Measurements from ENCODE around the gene TTC16.
A peak's percentile ranks its signal among the peaks of the same experiment; 100 is the strongest.

The TTC16 gene

DNA sequence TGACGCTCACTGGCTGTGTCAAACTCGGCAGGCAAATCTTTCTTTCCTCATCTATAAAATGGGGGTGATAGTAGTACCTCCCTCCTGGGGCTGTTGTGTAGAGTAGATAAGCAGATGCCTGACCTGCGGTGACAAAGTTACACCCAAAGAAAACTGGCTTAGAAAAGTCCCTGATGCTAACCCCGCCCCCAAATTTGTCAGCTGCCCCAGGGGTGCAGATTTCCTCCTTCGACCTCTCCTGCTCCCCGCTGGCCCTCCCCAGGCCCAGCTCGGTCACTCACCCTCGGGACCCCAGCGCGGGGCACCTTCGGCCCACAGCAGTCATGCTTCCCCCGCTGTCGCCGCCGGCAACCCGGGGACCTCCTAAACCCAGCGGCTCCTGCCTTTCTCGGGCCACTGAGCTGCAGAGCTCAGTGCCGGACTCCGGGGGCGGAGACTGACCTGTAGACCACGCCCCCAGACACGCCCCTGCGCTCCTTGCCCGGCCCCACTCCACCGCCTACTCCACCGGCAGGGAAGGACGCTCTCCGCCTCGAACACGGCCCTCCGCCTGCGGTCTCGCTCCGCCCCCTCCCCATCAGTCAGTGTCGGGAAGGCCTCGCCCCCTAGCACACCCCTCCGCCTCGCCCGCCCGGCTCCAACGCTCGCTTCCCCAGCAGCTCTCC lies 55.2 kb downstream of the TTC16 start:
- peak overlapping the region; percentile 58 for H3K4me3 ChIP-seq (ENCODE audit: low read depth, low read length)
- DNase-seq (ENCODE audit: low read depth): peak; percentile 99
- TF ChIP-seq, protein P1, sequence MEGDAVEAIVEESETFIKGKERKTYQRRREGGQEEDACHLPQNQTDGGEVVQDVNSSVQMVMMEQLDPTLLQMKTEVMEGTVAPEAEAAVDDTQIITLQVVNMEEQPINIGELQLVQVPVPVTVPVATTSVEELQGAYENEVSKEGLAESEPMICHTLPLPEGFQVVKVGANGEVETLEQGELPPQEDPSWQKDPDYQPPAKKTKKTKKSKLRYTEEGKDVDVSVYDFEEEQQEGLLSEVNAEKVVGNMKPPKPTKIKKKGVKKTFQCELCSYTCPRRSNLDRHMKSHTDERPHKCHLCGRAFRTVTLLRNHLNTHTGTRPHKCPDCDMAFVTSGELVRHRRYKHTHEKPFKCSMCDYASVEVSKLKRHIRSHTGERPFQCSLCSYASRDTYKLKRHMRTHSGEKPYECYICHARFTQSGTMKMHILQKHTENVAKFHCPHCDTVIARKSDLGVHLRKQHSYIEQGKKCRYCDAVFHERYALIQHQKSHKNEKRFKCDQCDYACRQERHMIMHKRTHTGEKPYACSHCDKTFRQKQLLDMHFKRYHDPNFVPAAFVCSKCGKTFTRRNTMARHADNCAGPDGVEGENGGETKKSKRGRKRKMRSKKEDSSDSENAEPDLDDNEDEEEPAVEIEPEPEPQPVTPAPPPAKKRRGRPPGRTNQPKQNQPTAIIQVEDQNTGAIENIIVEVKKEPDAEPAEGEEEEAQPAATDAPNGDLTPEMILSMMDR (conservative IDR thresholded peaks at IDR 0.05; ENCODE audit: low read depth, low read length): no peak

DNA sequence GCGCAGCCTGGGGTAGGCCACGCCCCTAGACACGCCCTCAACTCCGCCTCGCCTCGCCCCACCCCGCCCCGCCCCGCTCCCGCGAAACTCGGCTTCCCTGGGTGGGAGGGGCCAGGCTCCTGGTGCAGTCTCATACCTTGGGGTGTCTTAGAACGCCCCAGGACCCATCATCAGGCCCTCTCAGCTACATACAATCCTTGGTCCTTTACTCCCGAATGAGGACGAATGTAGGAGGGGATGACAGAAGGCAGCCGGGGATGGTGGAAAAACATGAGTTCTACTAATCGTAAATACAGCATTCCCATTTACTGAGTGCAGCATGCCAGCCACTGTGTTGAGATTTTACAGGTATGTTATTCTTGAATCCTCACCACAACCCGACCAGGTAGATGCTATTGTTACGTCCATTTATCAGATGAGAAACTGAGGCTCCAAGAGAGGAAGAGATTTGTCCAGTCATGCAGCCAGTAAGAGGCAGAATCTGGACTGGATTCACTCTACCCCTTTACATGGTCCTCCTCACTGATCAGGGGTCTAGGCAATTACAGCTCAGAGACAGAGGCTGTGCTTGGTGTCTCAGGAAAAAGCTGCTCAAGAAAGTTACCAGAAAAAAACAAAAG lies 55.8 kb downstream of the TTC16 start:
- peak overlapping the region; percentile 58 for H3K4me3 ChIP-seq (ENCODE audit: low read depth, low read length)
- TF ChIP-seq, protein P1 (conservative IDR thresholded peaks at IDR 0.05; ENCODE audit: low read depth, low read length): no peak
- DNase-seq (ENCODE audit: low read depth): no peak

DNA sequence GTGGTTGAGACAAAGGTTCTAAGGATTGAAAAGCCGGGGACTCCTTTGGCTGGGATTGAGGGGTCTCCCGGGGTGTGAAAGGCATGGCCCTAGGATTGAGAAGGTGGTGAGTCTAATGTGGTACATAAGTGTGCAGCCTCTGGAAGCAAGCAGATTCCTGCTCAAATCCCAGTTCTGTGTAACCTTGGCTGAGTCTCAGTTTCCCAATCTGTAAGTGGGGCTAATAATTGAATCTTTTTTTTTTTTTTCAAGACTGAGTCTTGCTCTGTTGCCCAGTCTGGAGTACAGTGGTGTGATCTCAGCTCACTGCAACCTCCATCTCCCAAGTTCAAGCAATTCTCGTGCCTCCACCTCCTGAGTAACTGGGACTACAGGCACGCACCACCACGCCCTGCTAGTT lies 56.7 kb downstream of the TTC16 start:
- TF ChIP-seq, protein P1 (conservative IDR thresholded peaks at IDR 0.05; ENCODE audit: low read depth, low read length): no peak
- no peak for DNase-seq (ENCODE audit: low read depth)
- H3K4me3 ChIP-seq (ENCODE audit: low read depth, low read length): no peak overlapping the region

DNA sequence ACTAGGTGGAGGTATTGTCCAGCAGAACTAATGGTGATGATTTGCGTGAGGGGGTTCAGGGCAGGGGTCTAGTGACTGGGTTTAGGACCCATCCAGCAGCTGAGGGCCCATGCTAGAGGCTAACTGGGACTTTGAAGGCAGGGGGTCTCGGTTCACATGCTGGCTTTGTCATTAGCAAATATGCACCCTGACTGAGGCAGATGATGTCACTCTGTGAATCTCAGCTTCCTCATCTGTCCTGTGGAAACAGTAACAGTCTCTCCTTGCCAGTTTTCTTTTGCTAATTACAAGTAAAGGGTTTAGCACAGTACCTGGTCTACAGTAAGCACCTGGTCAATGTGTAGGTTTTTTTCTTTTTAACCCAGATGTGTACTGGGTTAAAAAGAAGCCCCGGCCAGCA lies 57.4 kb downstream of the TTC16 start:
- TF ChIP-seq, protein P1 (conservative IDR thresholded peaks at IDR 0.05; ENCODE audit: low read depth, low read length): no peak
- DNase-seq (ENCODE audit: low read depth): no peak
- no peak overlapping the region for H3K4me3 ChIP-seq (ENCODE audit: low read depth, low read length)

DNA sequence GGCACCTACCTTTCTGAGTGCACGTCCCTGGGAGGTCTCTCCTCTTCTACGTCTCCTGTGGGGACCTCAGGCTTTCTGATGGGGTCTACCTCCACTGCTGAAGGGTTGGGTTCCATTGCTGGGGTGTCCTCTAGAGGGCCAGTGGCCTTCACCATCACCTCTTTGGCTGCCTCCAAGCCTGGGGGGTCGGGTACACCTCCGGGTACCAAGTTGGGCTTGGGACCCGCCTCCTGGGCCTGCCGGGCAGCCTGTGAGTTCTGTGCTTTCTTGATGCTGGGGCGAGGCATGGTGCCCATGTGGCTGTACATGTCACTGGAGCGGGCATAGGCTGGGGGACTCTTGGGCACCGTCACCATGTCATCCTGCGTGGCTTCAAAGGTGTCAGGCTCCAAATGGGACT lies 58.1 kb downstream of the TTC16 start:
- no peak overlapping the region for H3K4me3 ChIP-seq (ENCODE audit: low read depth, low read length)
- DNase-seq (ENCODE audit: low read depth): no peak
- TF ChIP-seq, protein P1 (conservative IDR thresholded peaks at IDR 0.05; ENCODE audit: low read depth, low read length): no peak

DNA sequence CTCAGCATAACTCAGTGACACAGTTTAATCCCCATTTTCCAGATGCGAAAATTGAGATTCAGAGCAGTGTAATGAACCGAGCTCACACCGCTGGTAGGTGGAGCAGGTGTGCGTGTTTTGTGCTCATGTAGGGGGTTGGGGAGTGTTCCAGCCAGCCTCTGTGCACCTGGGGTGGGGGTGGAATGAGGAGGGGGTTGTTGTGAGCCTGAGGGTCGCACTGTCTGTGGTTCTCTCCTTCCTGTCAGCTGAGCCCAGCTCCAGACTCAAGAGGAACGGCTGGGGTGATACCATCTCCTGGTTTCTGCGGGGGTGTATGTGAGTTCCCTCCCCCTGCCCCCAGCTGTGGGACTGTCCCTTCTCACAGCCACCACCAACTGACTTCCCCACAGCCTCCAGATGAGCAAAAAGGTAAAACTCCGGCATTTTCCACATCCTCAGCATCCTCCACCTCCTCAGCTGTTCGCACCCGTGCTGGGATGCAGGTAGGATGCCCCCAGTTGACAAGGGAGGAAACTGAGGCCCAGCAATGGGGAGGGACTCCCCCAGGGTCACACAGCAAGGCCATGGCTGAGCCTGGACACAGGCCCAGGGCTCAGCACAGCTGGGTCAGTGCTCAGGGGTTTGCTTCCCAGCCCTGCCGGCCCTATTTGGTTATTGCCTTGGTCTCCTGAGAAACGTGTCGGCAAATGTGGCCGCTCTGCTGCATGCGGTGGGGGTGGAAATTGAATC lies 60.5 kb downstream of the TTC16 start:
- no peak overlapping the region for H3K4me3 ChIP-seq (ENCODE audit: low read depth, low read length)
- TF ChIP-seq, protein P1 (conservative IDR thresholded peaks at IDR 0.05; ENCODE audit: low read depth, low read length): no peak
- DNase-seq (ENCODE audit: low read depth): no peak

All from choroid plexus epithelial cell (primary cell).